ENCODE results near the gene CEP250. TPM values are rescaled to one million over a fixed set of nuclear protein-coding genes. Genes with fewer than 3 reads are reported as not detected.
"Not testable (repeated sequence)": the region's sequence is repeated elsewhere in the genome, so short reads cannot be mapped to it uniquely, and the experiment has no call there.

Gene CEP250
- total and polyA plus RNA-seq, 12 donors: 4.8 to 18.8 (median 13.8) TPM

DNA sequence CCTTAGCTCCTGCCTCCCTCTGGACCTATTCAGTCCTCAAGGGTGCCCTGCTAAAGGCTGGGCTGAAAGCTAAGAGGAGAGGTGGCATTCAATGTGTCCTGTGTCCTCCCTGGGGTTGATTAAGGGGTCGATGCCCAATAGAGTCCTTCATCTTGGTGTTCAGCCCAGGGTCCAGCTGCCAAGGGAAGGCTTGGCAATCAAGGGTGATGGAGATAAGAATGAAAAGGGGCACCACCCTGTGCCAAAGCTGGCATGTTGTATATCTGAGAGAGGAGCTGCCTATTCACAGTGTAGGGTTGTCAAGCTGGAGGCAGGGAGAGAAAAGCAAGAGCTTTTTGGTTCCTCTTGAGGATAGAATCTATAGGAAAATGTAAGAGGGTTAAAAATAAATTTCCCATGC lies 61.7 kb downstream of the CEP250 start:
- DNase-seq (peak; percentile 25 to 36), ATAC-seq (peak in 7 of 8 donors; percentile 40 to 86 (median 73))
- Histone ChIP-seq H3K27ac (no peak overlapping the region), H3K4me3 (no peak overlapping the region), H3K4me1 (peaks cover 0 to 8% (median 0%) of the 10 kb centered on the region in 9 donors), H3K36me3 (peaks cover 0 to 21% (median 0%) of the 10 kb centered on the region in 9 donors), H3K27me3 (no peaks in the 10 kb centered on the region), H3K9me3 (no peaks in the 10 kb centered on the region)
- TF ChIP-seq, protein P1, sequence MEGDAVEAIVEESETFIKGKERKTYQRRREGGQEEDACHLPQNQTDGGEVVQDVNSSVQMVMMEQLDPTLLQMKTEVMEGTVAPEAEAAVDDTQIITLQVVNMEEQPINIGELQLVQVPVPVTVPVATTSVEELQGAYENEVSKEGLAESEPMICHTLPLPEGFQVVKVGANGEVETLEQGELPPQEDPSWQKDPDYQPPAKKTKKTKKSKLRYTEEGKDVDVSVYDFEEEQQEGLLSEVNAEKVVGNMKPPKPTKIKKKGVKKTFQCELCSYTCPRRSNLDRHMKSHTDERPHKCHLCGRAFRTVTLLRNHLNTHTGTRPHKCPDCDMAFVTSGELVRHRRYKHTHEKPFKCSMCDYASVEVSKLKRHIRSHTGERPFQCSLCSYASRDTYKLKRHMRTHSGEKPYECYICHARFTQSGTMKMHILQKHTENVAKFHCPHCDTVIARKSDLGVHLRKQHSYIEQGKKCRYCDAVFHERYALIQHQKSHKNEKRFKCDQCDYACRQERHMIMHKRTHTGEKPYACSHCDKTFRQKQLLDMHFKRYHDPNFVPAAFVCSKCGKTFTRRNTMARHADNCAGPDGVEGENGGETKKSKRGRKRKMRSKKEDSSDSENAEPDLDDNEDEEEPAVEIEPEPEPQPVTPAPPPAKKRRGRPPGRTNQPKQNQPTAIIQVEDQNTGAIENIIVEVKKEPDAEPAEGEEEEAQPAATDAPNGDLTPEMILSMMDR (IDR thresholded peaks at IDR 0.05): no peak
- intact Hi-C loops (cut with DNase I): loop anchor here in 2 of 10 donors (10.0 kb wide), 1 partner anchor 368 kb away; no protein-coding TSS in a partner anchor
- WGBS, 2 donors: 42 to 63% methylated on average over 1 of the region's 1 CpG

DNA sequence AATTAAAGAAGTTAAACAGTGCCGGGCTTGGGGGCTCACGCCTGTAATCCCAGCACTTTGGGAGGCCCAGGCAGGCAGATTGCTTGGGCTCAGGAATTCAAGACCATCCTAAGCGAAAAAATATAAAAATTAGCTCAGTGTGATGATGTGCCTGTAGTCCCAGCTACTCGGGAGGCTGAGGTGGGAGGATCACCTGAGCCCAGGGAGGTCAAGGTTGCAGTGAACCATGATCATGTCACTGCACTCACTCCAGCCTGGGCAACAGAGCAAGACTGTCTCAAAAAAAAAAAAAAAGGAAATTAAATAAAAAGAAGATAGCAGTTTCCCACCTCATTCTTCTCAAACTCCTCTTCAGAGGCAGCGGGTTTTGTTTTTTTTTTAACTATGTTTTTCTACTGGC lies 62.4 kb downstream of the CEP250 start:
- not testable (repeated sequence) for H3K4me1 ChIP-seq, H3K27ac ChIP-seq, DNase-seq, ATAC-seq, H3K9me3 ChIP-seq, H3K4me3 ChIP-seq, H3K27me3 ChIP-seq
- H3K36me3 ChIP-seq: peaks cover 0 to 15% (median 0%) of the 10 kb centered on the region in 9 donors
- WGBS, 2 donors: 93 to 94% methylated on average over 5 of the region's 5 CpGs
- intact Hi-C loops (cut with DNase I): loop anchor here in 2 of 10 donors (10.0 kb wide), 1 partner anchor 367 kb away; no protein-coding TSS in a partner anchor

DNA sequence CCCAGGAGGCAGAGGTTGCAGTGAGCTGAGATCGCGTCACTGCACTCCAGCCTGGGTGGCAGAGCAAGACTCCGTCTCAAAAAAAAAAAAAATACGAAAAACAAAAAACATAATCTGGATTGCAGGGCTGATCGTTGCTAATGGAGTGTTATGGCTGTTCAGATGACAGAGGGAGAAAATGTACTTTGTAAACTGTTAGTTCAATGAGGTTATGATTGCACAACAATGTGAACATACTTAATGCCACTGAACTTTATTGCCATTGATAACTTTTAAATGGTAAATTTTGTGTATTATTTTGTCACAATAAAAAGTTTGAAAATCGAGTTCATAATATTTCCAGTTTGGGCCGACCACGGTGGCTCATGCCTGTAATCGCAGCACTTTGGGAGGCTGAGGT lies 63.6 kb downstream of the CEP250 start:
- H3K36me3 ChIP-seq: peaks cover 0 to 4% (median 0%) of the 10 kb centered on the region in 9 donors
- TF ChIP-seq, protein P1 (IDR thresholded peaks at IDR 0.05): no peak
- 87 to 93% methylated on average over 9 of the region's 9 CpGs for WGBS, 2 donors
- DNase-seq: no peak
- no peaks in the 10 kb centered on the region for H3K27me3 ChIP-seq
- intact Hi-C loops (cut with DNase I): loop anchor here in 2 of 10 donors (10.0 kb wide), 1 partner anchor 366 kb away; no protein-coding TSS in a partner anchor
- H3K27ac ChIP-seq: no peak overlapping the region
- no peaks in the 10 kb centered on the region for H3K9me3 ChIP-seq
- no peak for ATAC-seq
- no peak overlapping the region for H3K4me3 ChIP-seq
- peaks cover 0 to 8% (median 0%) of the 10 kb centered on the region in 9 donors for H3K4me1 ChIP-seq

DNA sequence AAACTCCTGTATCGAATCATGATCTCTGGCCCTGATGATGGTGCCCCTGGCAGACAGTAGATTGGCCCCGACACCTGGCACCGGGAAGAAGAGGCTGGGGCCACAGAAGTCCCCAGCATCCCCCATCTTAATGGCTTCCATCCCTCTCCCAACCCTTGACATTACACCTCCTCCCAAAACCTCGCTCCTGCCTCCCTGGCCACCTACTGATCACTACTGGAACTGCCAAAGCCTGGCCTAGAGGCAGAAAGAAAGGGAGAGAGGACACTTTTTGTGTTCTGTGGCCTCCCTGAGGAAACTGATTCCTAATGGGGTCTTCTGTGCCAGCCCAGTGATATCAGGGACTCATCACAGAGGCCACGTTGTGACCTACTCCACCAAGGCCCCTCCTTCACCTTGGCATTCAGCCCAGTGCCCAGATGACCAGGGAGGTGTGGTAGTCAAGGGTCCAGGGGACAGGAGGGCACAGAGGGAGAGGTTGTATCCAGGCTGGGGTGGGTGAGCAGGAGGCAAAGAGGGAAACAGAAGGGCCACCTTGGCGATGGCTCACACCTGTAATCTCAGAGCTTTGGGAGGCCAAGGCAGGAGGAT lies 68.0 kb downstream of the CEP250 start:
- intact Hi-C loops (cut with DNase I): no loop called here
- Histone ChIP-seq H3K4me1 (no peaks in the 10 kb centered on the region), H3K36me3 (no peaks in the 10 kb centered on the region), H3K27ac (no peak overlapping the region), H3K9me3 (no peaks in the 10 kb centered on the region), H3K4me3 (no peak overlapping the region), H3K27me3 (no peaks in the 10 kb centered on the region)
- ATAC-seq (no peak), DNase-seq (no peak)
- 69 to 74% methylated on average over 6 of the region's 6 CpGs for WGBS, 2 donors
- TF ChIP-seq, protein P1 (IDR thresholded peaks at IDR 0.05): peak in 7 of 9 donors; percentile 35 to 51 (median 39)

DNA sequence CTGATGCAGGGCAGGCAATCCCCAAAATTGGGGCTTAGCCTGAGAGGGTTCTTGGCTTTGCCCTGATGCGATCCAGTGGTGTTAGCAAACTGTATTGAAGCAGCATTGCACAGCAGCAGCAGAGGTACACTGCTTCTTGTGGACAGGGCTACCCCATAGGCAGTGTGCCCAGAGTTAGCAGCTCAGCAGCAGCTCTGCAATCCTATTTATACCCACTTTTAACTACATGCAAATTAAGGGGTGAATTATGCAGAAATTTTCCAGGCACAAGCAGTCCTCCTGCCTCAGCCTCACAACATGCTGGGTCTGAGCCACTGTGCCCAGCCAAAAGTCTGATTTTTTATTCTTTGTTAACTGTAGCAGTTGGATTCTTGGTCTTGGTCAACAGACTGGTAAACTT lies 70.2 kb downstream of the CEP250 start:
- ATAC-seq (no peak), DNase-seq (no peak)
- Histone ChIP-seq H3K9me3 (no peaks in the 10 kb centered on the region), H3K36me3 (no peaks in the 10 kb centered on the region), H3K4me1 (no peaks in the 10 kb centered on the region), H3K27me3 (no peaks in the 10 kb centered on the region), H3K4me3 (no peak overlapping the region), H3K27ac (no peak overlapping the region)
- 100% methylated on average over 1 of the region's 1 CpG for WGBS, 2 donors
- TF ChIP-seq, protein P1 (IDR thresholded peaks at IDR 0.05): no peak
- intact Hi-C loops (cut with DNase I): no loop called here

Data from heart right ventricle (tissue), 16 donors.